TTC549 (cell line): Measurements from ENCODE around the gene GJE1.

Experiments
- FAIRE-seq: peaks from 2 replicates; lab custom pipeline; 2012; peaks lifted over from hg19 to GRCh38; lab: Jason Lieb, UNC

GJE1 gene

GRCh38 chr6:142165227-142165626 lies 32.5 kb downstream of the GJE1 start:
- no peak for FAIRE-seq

DNA sequence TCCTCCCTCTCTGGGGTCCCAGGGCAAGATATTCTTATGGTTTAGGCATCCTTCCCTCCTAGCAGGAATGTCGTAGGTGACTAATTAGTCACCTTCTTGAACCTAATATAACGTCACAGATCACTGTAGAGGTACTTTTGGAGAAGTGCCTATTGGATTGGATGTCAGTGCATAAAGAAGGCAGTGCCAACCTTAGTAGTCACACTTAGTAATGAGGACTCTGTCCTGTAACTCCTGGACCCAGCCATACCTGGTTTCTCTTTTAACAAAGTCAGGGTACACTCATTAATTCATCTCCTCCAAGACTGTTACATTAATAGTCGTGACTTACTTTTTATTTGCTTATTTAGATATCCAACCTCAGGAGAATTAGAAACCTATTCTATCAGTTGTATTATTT lies 34.3 kb downstream of the GJE1 start:
- FAIRE-seq: no peak

DNA sequence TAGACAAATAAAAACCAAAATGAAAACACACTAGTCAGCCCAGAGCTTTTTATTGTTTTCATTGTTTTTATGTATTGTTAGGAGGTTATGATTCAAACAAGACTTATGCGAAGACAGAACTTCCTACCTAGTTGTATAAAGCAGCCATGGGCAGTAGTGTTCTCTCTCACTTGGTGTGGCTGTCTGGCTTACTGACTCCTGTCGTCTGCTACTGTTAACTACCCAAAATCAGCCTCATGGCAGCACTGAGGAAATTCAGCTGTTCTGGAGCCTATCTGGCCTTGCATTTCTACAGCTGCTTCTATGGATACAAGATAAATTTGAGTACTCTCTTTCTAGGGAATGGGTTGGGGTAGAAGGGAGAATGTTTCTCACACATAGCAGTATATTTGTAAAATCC lies 34.8 kb downstream of the GJE1 start:
- FAIRE-seq: no peak

- no peak for FAIRE-seq
Observed at GRCh38 chr6:142171351-142171750, 38.6 kb downstream of the GJE1 start.

- FAIRE-seq: no peak
Observed at GRCh38 chr6:142172758-142173157, 40.0 kb downstream of the GJE1 start.

DNA sequence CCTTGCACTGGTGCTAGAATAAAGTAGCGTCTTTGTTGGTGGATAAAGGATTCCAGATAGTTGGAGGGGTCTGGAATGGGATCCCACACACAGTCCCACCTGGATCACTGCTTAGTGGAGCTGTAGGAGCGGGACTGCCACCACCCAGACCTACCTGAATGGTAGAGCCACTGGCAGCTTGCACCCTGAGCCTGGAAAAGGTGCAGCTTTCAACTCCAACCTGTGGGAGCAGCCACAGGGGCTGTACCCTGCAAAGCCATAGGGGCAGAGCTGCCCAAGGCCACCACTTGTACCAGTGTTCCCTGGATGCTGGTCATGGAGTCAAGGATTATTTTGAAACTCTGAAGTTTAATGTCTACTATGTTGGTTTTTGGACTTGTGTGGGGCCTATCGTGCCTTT lies 41.3 kb downstream of the GJE1 start:
- no peak for FAIRE-seq

GRCh38 chr6:142174703-142175102 lies 42.0 kb downstream of the GJE1 start:
- FAIRE-seq: no peak

- FAIRE-seq: no peak
Observed at GRCh38 chr6:142178129-142178528, 45.4 kb downstream of the GJE1 start.

DNA sequence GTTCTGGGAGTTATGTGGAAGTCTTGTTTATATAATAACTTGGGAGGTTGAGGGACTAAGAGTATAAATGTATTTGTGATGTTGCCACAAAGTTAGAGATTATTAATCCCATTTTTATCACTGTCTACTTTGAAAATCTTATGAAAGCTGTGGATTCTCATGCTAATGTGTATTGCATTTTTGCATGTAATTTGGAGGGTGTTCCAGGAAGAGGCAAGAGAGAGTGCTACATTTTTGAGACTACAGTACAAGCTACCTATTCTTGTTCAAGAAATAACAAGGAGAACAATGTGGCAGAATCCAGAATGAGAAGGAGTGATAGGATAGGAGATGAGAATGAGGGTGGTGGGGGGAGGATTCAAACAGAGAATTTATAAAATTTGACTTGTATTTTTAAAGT lies 49.3 kb downstream of the GJE1 start:
- FAIRE-seq: no peak

GRCh38 chr6:142183351-142183750 lies 50.6 kb downstream of the GJE1 start:
- no peak for FAIRE-seq

DNA sequence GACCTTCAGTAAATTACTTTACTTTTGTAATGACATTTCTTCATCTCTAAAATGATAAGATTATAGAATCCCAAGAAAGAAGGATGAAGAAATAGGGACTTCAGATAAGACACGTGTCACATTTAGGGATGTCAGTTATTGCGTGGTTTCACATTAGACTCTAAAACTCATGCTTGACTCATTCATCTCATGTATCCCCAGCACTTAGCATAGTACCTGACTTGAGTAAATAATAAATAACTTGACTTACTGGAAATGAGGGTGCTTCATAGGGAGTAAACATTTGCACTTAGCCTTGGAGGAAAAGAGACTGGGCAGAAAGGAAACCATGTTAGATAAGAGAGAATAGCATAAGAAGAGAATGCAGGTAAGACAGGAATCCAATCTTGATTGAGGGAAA lies 51.6 kb downstream of the GJE1 start:
- FAIRE-seq: no peak
